GM23248 (cell line): ENCODE results near the gene ADAMTSL1.

Experiments
- EZH2 ChIP-seq: fragments of 200-600 bp; sonication (generic); IDR thresholded peaks from 2 replicates; pipeline ENCODE4 v1.6.1; 2018; ENCODE audit warnings: antibody characterized with exemption, mild to moderate bottlenecking; ENCODE audit not compliant: insufficient read depth, poor library complexity, severe bottlenecking
- EZH2phosphoT487 ChIP-seq: fragments of 200-600 bp; sonication (generic); IDR thresholded peaks from 2 replicates; pipeline ENCODE4 v1.6.1; 2018; ENCODE audit warnings: antibody characterized with exemption, moderate library complexity, mild to moderate bottlenecking, low read depth; ENCODE audit not compliant: insufficient read depth

- TF ChIP-seq EZH2 (no peak), EZH2phosphoT487 (no peak)
Measured at GRCh38 chr9:18947892-18948339, 474.0 kb downstream of the ADAMTSL1 start.
